Esophagus muscularis mucosa (tissue), 4 donors: ENCODE results near the gene HHATL. TPM values are rescaled to one million over a fixed set of nuclear protein-coding genes. Genes with fewer than 3 reads are reported as not detected.

Experiments
- DNase-seq: peaks from one replicate; pipeline ENCODE4 v3.0.0-alpha.2; 2017; ENCODE audit errors: extremely low spot score
- H3K27ac ChIP-seq, 4 donors: fragments of 200-600 bp; sonication (generic); replicated peaks in 1 of 4; 1 replicate in 3 of 4; 2 replicates in 1 of 4; pipeline ENCODE4 v1.5.1; 2016 to 2019; ENCODE audit warnings: mild to moderate bottlenecking in 1 of 4
- H3K27me3 ChIP-seq, 4 donors: fragments of 200-600 bp; sonication (generic); one replicate each; pipeline versions ENCODE4 v1.5.1 to v1.6.0; 2016 to 2019
- H3K36me3 ChIP-seq, 4 donors: fragments of 200-600 bp; sonication (generic); one replicate each; pipeline ENCODE4 v1.5.1; 2016 to 2019
- H3K4me1 ChIP-seq, 4 donors: fragments of 200-600 bp; sonication (generic); one replicate each; pipeline ENCODE4 v1.5.1; 2016 to 2019
- H3K4me3 ChIP-seq, 4 donors: fragments of 200-600 bp; sonication (generic); 1 replicate in 2 of 4; 2 replicates in 2 of 4; pipeline ENCODE4 v1.5.1; 2016 to 2019; ENCODE audit warnings: mild to moderate bottlenecking in 4 of 4, moderate library complexity in 1 of 4
- H3K9me3 ChIP-seq, 4 donors: fragments of 200-600 bp; sonication (generic); 1 replicate in 3 of 4; 2 replicates in 1 of 4; pipeline ENCODE4 v1.5.1; 2016 to 2019
- EP300 ChIP-seq: sonication (generic); formaldehyde crosslinking; IDR thresholded peaks from one replicate; pipeline ENCODE4 v1.6.1; 2017; ENCODE audit warnings: antibody characterized with exemption
- POLR2A ChIP-seq: fragments of 450-650 bp; IDR thresholded peaks from one replicate; pipeline ENCODE4 v1.6.1; 2017; ENCODE audit warnings: antibody characterized with exemption, moderate library complexity, mild to moderate bottlenecking, low read depth
- POLR2AphosphoS5 ChIP-seq, 2 donors: sonication (generic); formaldehyde crosslinking; IDR thresholded peaks; one replicate each; pipeline ENCODE4 v1.6.1; 2017; ENCODE audit warnings: antibody characterized with exemption in 2 of 2
- WGBS: methylation state at CpG from one replicate; pipeline ENCODE4 v1.1.5; 2018; 5-methylcytosine and 5-hydroxymethylcytosine counted together
- intact Hi-C: fragments of 100-400 bp; cut with DNase I; formaldehyde crosslinking; loops from one replicate; pipeline ENCODE4 v1.15.1; 2023
- total RNA-seq, 4 donors: library from RNA; depleted of rRNA; stranded (reverse); fragments of >200 nt; gene quantifications; one replicate each; pipeline versions ENCODE4 v1.1.0 to v1.2.1, GENCODE V29; 2016
- TF ChIP-seq, protein P1 (sequence below), 3 experiments: fragments of 200-600 bp in 2 of 3; fragments of 450-650 bp in 1 of 3; sonication (generic) in 2 of 3; IDR thresholded peaks; one replicate each; pipeline ENCODE4 v1.5.1; 2017 to 2019; ENCODE audit warnings: antibody characterized with exemption in 3 of 3, mild to moderate bottlenecking in 2 of 3, moderate library complexity in 1 of 3

The HHATL gene
- total RNA-seq, 4 donors from 2014 or later: 1.5 TPM; not detected in 3

GRCh38 chr3:42719002-42719401 lies 16.4 kb upstream of the HHATL start:
- 66% methylated on average over 6 of the region's 6 CpGs for WGBS
- intact Hi-C loops: no loop called here
- no peak for DNase-seq

GRCh38 chr3:42718338-42718737 lies 15.7 kb upstream of the HHATL start:
- no peak overlapping the region for H3K4me3 ChIP-seq
- TF ChIP-seq EP300 (no peak), POLR2AphosphoS5 (IDR thresholded peaks at IDR 0.05) (no peak), POLR2A (no peak)
- TF ChIP-seq, protein P1, sequence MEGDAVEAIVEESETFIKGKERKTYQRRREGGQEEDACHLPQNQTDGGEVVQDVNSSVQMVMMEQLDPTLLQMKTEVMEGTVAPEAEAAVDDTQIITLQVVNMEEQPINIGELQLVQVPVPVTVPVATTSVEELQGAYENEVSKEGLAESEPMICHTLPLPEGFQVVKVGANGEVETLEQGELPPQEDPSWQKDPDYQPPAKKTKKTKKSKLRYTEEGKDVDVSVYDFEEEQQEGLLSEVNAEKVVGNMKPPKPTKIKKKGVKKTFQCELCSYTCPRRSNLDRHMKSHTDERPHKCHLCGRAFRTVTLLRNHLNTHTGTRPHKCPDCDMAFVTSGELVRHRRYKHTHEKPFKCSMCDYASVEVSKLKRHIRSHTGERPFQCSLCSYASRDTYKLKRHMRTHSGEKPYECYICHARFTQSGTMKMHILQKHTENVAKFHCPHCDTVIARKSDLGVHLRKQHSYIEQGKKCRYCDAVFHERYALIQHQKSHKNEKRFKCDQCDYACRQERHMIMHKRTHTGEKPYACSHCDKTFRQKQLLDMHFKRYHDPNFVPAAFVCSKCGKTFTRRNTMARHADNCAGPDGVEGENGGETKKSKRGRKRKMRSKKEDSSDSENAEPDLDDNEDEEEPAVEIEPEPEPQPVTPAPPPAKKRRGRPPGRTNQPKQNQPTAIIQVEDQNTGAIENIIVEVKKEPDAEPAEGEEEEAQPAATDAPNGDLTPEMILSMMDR (IDR thresholded peaks at IDR 0.05): no peak
- no peak for DNase-seq
- H3K27ac ChIP-seq: no peak overlapping the region
- H3K9me3 ChIP-seq: no peaks in the 10 kb centered on the region
- H3K4me1 ChIP-seq: peaks cover 0 to 10% (median 0%) of the 10 kb centered on the region in 4 donors
- H3K36me3 ChIP-seq: no peaks in the 10 kb centered on the region
- H3K27me3 ChIP-seq: no peaks in the 10 kb centered on the region
- 94% methylated on average over 5 of the region's 5 CpGs for WGBS
- intact Hi-C loops: no loop called here

More at GRCh38 chr3:42719002-42719401, 16.4 kb upstream of the HHATL start:
- H3K27me3 ChIP-seq: no peaks in the 10 kb centered on the region
- peaks cover 0 to 10% (median 0%) of the 10 kb centered on the region in 4 donors for H3K4me1 ChIP-seq
- H3K27ac ChIP-seq: no peak overlapping the region
- H3K36me3 ChIP-seq: no peaks in the 10 kb centered on the region
- no peak overlapping the region for H3K4me3 ChIP-seq
- H3K9me3 ChIP-seq: no peaks in the 10 kb centered on the region
- TF ChIP-seq EP300 (no peak), POLR2AphosphoS5 (IDR thresholded peaks at IDR 0.05) (no peak)
- TF ChIP-seq, protein P1 (IDR thresholded peaks at IDR 0.05): no peak

DNA sequence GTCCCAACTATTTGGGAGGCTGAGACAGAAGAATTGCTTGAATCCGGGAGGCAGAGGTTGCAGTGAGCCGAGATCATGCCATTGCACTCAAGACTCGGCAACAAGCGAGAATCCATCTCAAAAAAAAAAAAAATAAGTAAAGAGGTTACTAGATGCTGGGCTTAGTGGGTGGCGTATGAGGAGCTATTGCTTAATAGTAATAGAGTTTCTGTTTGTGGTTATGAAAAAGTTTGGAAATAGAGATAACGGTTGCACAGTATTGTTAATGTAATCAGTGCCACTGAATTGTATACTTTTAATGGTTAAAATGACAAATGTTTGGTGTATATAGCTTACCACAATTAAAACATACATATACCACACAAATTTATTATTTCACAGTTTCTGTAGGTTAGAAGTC lies 14.7 kb upstream of the HHATL start:
- WGBS: 91% methylated on average over 6 of the region's 6 CpGs
- no peak overlapping the region for H3K4me3 ChIP-seq
- H3K9me3 ChIP-seq: no peaks in the 10 kb centered on the region
- no peak for DNase-seq
- H3K27me3 ChIP-seq: peaks cover 0 to 7% (median 0%) of the 10 kb centered on the region in 4 donors
- TF ChIP-seq POLR2AphosphoS5 (IDR thresholded peaks at IDR 0.05) (no peak), EP300 (no peak), POLR2A (no peak)
- TF ChIP-seq, protein P1 (IDR thresholded peaks at IDR 0.05): no peak
- no peaks in the 10 kb centered on the region for H3K36me3 ChIP-seq
- H3K27ac ChIP-seq: no peak overlapping the region
- peaks cover 0 to 8% (median 0%) of the 10 kb centered on the region in 4 donors for H3K4me1 ChIP-seq
- intact Hi-C loops: no loop called here

DNA sequence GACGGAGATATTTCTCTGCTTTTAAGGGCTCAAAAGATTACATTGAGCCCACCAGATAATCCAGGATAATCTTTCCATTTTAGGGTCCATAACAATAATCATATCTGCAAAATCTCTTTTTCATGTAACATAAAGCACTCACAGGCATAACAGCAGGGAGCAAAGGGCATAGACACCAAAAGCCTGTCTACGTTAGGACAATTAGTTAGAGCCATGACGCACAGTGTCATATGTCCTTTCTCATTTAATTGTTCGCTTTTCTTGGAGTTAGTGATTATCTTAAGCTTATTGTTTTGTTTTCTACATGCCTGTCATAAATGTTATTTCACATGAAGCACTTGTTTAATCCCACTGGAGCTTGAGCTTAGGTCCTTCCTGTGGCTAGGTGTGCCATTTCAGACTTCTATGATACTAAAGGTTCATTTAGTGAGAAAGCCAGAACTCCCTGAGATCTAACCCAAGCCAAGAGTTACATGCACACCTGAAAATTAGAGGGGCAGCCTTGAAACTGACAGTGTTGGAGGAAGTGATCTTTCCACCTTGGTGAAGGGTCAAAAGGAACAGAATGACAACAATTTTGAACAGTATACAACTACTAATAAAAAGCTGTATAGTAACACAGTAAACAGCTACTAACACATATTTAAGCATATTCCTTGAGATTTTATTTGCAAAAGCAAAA lies 11.7 kb upstream of the HHATL start:
- Histone ChIP-seq H3K36me3 (no peaks in the 10 kb centered on the region), H3K4me1 (no peaks in the 10 kb centered on the region), H3K27me3 (peaks cover 0 to 7% (median 0%) of the 10 kb centered on the region in 4 donors), H3K4me3 (no peak overlapping the region), H3K9me3 (no peaks in the 10 kb centered on the region), H3K27ac (no peak overlapping the region)
- TF ChIP-seq, protein P1 (IDR thresholded peaks at IDR 0.05): no peak
- TF ChIP-seq EP300 (no peak), POLR2A (no peak), POLR2AphosphoS5 (IDR thresholded peaks at IDR 0.05) (no peak)
- no peak for DNase-seq
- WGBS: 85% methylated on average over 4 of the region's 4 CpGs
- intact Hi-C loops: no loop called here

- Histone ChIP-seq H3K9me3 (no peaks in the 10 kb centered on the region), H3K4me1 (no peaks in the 10 kb centered on the region), H3K27me3 (peaks cover 0 to 7% (median 0%) of the 10 kb centered on the region in 4 donors), H3K4me3 (no peak overlapping the region), H3K36me3 (no peaks in the 10 kb centered on the region), H3K27ac (no peak overlapping the region)
- WGBS: 83% methylated on average over 2 of the region's 2 CpGs
- no peak for TF ChIP-seq EP300
- TF ChIP-seq POLR2AphosphoS5 (IDR thresholded peaks at IDR 0.05): no peak
- DNase-seq: no peak
- intact Hi-C loops: no loop called here
Measured at GRCh38 chr3:42713747-42714146, 11.1 kb upstream of the HHATL start.
